ENCODE data around the gene PIBF1.
"Not testable (repeated sequence)": the region's sequence is repeated elsewhere in the genome, so short reads cannot be mapped to it uniquely, and the experiment has no call there.

Gene PIBF1

DNA sequence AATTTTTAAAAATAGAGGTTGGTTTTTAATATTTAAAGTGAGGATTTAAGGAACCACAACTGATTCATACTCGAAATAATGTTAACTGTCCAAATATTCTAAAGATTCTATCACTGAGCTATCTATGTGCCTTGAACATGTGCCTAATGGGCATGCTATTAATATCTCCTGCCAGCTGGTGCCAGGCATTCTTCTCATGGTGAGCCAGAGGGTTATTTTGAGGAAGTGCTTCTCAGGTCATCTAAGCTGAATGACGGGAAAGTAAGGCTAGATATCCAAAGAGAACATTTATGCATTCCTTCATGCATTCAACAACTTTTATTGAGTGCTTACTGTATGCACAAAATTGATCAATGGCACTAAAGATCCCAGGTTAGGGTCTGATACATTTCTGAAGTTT is 138.2 kb downstream of the PIBF1 start:
- no peak for DNase-seq

DNA sequence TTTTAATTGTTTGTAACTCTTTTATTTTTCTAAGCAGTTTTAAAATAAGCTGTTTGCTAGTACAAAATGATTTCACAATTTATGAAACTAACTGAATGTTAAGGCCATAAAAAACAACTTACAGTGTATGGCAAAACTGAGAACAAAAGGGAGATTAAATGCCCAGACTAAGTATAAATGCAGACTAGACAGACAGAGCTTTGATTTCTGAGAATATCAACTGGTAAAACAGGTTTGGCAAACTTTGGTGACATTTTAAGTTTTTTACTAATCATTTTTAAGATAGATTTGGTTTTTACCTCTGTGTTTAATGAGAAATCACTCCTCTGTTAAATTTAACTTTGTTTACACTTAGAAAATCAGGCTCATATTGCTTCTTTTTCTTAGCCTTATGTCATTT is 149.4 kb downstream of the PIBF1 start:
- DNase-seq: no peak

DNA sequence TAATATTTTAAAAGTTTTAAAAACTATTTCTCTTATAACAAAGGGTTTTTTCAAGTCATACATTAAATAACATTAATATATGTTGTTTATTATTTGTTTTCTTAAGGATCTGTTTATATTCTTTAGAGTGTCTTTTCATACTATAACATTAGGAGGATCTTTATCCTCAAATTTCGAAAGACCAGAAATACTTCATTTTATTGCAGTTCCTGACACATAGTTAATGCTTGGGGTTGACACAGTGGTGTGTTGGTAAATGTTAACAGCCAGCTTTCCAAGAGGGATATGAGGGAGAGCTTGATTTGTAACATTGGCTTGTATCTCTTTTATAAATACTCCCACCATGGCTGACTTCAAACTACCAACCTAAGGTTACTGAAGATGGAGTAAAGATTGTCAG is 150.3 kb downstream of the PIBF1 start:
- no peak for DNase-seq

DNA sequence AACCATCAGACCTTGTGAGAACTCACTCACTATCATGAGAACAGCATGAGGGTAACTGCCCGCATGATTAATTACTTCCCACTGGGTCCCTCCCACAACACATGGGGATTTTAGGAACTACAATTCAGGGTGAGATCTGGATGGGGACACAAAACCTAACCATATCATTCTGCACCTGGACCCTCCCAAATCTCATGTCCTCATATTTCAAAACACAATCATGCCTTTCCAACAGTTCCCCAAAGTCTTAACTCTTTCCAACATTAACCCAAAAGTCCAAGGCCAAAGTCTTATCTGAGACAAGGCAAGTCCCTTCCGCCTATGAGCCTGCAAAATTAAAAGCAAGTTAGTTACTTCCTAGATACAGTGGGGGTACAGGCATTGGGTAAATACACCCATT is 164.3 kb downstream of the PIBF1 start:
- DNase-seq: not testable (repeated sequence)

DNA sequence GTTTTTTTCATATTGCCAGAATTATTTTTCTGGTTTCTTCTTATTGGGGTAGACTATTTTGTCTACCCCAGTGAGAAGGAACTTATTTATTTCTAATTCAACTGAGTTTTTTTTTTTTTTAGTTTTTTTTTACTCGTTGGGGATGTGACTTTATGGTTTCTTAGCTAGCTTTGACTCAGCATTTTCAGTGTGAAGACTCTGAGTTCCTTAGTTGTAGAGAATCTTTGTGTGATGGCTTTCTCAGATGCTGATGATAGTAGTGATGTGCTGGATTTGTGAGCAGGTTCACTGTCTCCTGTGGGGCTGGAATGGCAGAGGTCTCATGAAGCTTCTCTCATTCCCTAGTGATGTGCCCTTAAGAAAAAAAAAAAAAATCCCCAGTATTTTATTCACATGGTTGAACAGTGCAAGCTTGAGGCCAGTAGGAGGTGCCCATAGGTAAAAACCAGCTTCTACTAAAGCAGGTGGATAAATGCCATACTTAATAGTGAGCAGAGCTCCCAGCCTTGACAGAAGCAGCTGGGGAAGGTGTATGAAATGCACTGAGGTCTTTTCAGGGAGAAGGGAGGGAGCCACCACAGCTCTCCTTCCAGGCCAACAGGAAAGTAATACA is 170.7 kb downstream of the PIBF1 start:
- DNase-seq: no peak

DNA sequence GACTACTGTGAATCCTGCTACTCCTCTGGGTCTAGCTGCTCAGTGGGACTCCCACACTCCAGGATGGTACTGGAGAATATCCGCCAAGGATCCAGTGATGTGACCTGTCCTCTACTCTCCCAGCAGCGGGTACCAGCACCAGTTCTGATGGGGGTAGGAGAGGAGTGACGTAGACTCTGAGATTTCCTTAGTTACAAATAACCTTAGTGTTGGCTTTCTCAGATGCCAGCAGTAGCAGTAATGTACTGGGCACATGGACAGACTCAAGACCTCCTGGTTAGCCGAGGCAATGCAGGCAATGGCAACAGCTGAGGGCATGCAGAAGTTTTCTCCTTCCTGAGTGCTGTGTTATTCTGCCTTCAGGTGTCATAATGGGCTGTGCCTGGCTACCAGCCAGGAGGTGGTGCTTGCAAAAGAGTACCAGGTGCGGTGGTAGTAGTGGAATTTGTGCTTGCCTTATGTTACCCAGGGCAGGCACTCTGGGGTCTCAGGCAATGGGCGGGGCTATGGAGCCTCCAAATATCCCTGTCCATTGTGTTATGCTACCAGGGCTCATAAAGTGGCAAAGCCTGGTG is 171.5 kb downstream of the PIBF1 start:
- no peak for DNase-seq

DNA sequence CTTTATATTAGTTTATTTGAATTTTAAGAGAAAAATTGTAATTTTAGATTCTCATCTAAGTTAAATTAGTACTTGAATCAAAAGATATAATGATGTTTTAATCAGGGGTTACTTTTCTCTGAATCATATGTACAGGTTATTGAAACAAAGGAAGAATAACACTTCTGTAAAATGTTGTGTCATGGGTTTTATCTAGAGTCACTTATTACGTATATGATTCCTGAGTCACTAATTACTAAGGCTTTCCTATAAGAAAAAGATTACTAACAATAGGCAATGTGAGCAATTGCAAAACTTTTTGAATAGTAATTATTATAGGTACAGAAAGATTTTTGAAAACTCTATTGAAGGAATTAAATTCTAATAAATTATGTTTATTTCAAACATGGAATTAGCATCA is 177.7 kb downstream of the PIBF1 start:
- DNase-seq: no peak

DNA sequence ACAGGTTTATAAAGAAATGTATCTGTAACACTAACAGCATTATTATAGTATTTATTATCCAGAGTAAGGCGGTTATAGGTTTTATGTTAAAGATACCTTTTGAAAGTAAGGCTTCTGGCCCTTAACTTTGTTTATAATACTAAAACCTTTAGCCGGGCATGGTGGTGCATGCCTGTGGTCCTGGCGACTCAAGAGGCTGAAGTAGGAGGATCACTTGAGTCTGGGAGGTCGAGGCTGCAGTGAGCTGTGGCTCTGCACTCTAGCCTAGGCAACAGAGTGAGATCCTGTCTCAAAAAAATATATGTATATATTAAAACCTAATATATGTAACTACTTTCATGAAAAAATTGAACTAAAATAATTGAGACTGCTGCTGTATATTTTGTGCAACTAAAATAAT is 178.2 kb downstream of the PIBF1 start:
- no peak for DNase-seq

DNA sequence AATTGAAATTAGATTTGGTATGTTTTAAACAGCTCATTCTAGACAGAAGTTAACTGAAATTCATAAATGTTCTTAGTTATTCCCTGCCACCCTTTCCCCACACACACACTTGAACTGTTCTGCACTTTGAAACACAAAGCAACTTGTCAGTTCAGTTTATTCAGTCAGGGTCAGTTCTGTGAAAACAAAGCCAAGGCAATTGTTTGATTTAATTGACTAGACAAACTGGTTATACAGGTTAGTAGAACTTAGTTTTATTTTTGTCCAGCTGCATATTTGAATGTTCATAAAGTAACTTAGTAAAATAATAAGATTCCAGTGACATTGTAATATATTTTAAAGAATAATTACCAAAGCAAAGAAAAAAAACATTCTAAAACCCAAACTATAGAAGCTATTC is 178.6 kb downstream of the PIBF1 start:
- DNase-seq: no peak

DNA sequence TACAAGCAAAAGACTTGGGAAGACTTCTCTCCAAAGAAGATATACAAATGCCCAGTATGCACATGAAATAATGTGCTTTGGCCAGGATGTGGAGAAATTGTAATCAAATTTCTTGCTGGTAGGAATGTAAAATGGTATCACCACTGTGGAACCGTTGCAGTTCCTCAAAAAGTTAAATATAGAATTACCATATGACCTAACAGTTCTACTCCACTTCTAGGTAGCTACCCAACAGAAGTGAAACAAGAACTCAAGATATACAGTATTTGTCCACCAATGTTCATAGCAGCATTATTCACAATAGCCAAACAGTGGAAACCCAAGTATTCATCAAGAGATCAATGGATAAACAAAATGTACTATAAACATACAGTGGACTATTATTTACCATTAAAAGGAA is 181.8 kb downstream of the PIBF1 start:
- DNase-seq: no peak

DNA sequence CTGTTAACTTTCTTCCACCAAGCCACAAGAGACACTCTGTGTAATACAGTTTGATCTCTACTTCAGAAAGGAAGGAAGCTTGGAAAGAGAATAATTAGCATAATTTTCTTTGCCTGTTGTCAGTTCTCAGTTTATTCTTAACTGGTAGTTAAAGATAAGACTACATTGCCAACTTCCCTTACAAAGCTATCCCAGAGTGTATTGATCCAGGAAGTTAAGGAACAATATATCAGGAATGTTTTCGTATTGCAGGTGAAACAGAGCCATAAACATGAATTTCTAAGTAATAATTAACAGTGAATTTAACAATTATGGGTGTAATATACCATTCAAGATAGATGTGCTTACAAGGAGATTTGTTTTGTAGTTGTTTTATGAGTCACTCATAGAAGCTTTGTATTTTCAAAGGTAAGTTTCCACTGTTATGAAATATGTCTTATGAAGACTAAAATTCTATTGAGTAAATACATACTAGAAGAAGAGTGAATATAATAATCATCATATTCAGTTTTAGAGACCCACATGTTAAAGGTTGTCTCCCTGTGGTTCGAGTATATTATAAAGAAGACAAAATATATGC is 188.5 kb downstream of the PIBF1 start:
- no peak for DNase-seq

DNA sequence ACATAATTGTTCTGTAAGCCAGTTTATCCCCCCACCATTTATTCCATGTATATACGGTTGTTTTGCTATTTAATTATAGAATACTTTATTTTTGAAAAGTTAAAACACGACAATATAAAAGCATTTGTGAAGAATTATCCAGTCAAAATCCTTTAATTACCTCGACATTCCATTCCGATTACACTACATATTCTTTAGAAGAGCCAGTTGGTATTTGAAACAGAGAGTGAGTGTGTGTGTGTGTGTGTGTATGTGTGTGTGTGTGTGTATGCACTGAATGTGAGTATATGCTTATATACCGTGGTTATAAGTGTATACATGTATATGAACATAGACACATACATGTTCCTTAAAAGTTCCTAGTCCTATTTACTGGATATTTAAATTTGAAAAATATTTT is 189.0 kb downstream of the PIBF1 start:
- DNase-seq: no peak

DNA sequence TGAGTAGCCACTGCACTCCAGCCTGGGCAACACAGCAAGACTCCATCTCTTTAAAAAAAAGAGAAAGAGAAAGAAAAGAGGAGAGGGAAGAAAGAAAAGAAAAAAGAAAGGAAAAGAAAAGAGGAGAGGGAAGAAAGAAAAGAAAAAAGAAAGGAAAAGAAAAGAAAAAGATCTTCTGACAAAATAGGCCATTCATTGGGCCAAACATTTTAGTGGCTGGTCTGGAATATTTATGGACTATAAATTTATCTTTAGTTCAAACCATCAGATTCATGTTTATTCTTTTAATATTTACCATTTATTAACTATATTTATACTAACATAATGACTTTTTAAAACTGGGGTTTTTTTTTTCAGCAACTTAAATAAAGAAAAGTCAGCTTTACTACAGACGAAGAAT is 191.3 kb downstream of the PIBF1 start:
- no peak for DNase-seq

DNA sequence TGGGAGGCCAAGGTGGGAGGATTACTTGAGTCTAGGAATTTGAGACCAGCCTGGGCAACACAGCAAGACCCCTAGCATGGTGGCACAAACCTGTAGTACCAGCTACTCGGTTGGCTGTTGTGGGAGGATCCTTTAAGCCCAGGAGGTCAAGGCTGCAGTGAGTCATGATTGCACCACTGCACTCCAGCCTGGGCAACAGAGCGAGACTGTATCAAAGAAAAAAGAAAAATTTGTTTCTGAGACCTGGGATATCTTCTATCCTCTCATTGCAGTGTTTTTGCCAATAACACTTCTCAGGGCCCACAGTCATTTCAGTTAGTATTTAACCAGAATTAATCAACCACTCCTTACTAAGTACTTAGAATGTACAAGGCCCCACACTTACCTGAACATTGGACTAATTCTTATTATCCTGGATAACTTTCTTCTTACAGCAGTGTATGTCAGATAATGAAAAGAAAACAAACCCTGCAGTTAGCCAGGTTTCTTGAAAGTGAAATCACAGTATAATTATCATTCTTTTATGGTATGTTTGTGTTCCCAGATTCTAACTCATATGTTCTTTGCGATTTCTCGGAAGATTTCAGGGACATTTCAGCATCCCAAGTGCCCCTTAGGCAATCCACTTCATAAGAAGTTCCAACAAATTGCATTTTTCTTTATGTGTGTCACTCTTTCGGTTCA is 201.3 kb downstream of the PIBF1 start:
- no peak for DNase-seq

DNA sequence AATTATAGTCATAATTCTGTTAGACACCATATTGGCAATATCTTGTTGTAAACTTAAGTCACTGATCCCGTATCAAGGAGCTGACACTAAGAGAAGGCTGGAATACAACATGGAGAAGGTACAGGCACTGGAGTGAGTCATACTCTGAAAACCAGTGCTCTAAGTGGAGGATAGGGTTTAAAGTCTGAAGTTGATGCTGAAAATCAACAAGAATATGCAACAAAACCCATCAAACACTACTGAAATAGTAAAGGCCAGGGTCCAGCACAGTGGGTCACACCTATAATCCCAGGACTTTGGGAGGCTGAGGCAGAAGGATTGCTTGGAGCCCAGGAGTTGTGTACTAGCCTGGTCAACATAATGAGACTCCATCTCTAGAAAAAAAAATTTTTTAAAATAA is 203.7 kb downstream of the PIBF1 start:
- no peak for DNase-seq

DNA sequence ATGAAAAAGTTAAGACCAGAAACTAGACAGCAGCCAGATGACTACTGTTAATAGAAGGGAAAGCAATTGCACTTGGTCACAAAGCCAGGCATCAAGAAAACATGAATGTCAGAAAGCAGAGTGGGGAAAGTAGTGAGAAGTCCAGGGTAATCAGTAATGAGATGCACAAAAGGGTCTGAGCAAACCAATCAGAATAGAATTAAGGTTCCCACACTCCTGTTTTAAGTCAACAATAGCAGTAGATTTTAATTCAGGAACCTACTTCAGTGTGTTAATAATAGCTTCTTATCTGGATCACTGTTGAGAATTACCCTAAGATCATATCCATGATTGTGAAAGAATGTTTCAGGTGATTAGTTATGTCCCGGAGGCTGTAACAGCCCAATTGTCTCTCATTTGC is 204.3 kb downstream of the PIBF1 start:
- DNase-seq: no peak

DNA sequence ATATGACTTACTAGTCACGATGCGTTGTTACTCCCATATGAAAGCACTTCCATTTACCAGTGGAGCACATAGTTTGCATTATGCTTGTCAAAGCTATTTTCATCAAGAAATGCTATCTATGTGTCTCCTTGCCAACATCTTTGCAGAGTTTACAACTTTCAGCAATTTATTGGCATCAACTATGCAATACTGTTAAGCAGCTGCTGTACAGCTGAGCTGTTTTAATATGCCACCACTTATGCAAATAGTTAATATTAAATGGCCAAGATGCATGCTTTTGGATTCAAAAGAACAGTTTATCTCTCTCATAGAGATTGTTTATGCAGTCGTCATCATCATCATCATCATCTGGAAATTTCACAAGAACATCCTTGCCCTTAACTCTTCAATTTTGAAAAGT is 209.0 kb downstream of the PIBF1 start:
- no peak for DNase-seq

DNA sequence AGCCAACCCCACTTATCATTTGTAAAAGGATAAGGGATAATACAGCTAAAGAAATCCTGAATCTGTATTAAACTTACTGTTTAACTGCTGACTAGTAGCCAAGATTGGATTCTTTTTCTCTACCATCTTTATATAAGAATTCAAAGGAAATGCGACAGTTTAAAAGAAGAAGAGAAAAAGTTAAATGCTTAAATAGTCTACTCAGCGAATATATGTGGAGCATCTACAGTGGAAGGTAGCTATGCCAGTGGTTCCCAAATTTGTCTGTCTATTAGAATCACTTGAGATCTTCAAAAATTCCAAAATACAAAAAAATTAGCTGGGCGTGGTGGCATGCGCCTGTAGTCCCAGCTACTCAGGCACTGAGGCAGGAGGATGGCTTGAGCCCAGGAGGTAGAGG is 216.1 kb downstream of the PIBF1 start:
- DNase-seq: no peak

DNA sequence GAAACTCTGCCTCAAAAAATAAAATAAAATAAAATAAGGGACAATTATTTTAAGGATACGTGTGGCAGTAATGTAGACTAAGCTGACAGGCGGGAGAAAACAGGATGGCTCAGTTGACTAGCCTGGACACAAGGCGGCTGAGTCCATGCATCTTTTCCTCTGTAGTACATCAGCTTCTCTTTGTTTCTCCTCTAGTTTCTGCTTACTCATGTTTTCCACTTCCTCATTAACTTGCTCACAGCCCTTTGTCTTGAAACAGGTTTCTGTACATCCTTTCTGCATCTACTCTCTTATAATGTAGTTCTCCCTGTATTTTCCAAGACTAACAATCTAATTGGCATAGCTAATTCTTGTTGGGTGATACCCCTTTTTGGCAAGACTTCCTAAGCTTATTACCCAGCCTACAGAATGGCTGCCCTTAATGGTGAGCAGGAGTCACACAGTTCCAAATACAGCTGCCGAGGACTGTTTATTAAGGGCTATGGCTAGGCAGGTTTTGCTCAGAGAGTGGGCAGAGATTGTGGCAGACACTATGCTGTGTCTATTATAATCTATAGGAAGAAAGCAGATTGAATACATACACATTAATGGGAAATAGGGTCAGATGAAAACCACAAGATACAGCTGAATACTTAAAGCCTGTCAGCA is 218.2 kb downstream of the PIBF1 start:
- no peak for DNase-seq

DNA sequence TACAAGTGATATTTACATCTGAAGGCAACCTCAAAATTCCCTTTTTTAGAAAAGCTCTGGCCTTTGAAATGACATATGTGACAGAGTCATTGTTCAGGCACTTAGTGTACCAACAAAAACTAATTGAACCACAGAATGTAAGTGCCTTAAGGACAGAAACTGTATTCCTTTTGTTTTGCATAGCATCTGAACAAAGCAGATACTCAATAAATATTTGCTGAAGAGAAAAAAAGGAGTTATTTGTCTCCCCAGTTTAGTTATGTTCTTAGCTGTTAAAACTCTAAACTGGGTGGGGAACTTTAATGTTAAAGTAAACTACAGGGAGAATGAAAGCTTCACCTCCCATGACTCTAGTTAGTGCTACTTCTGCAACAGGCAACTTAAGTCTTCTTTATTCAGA is 220.0 kb downstream of the PIBF1 start:
- DNase-seq: no peak

DNA sequence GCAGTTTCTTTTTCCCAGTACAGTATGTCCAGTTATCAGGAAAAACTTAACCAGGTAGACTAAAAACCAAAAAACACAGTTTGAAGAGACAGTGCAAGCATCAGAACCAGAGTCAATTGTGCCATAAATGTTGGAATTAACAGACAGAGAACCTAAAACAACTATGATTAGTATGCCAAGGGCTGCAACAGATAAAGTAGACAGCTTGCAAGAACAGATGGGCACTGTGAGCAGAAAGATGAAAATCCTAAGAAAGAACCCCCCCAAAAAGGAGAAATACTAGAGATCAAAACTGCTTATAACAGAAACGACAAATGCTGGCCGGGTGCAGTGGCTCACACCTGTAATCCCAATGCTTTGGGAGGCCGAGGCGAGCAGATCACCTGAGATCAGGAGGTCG is 229.8 kb downstream of the PIBF1 start:
- no peak for DNase-seq

DNA sequence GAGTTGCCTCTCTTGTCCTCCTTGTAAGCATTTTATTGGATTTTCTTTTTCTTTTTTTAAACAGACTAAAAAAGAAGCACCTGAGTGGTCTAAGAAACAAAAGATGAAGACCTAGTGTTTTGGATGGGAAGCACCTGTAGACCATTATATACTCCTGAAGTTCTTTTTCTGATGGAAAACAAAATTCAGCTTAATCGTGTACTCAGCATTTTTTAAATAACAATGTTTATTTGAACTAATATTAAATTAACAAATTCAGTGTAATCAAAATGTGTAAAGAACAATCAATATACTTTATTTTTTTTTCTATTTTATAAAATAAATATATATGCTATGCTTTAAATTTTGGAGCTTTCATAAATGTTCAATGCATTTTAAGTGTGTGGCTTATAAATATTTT is 233.9 kb downstream of the PIBF1 start:
- no peak for DNase-seq

DNA sequence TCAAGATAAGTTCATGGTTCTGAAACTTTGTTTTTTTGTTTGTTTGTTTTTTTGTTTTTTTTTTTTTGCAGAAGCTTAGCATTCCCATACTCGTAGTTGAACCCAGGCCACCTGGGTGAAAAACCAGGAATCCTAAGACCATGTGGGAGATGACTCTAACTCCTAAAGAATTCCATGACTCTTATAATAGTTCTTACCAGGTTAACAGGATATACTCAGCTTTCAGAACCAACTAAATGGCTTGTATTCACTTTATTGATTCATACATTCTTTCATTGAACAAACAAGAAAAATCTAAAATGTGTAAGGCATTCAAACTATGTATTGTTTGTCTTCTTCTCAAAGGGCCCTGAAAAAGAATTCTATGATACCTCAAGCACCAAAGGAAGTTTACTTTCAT is 236.4 kb downstream of the PIBF1 start:
- no peak for DNase-seq
